GM12801 (cell line): Measurements from ENCODE around the gene SELENOF.

Source experiments
- TF ChIP-seq, protein P1 (sequence below): IDR thresholded peaks from one replicate; pipeline ENCODE4 v1.5.1; 2011; ENCODE audit warnings: control low read depth; ENCODE audit not compliant: insufficient read length; ENCODE audit errors: extremely low read depth

Gene SELENOF

DNA sequence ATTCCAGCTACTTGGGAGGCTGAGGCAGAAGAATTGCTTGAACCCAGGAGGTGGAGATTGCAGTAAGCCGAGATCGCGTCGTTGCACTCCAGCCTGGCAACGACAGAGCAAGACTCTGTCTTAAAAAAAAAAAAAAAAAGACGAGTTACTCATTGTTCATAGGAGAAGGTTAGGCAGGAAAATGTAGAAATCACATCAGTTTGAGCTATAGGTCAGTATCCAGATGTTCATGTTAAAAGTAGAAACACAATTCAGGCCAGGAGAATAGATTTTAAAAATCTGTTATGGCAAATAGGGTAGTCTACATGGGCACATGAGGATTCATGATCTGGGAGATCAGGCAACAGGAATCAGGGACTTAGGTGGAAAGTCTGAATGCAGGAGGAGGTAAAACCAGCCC, 57.7 kb downstream of the SELENOF start:
- TF ChIP-seq, protein P1, sequence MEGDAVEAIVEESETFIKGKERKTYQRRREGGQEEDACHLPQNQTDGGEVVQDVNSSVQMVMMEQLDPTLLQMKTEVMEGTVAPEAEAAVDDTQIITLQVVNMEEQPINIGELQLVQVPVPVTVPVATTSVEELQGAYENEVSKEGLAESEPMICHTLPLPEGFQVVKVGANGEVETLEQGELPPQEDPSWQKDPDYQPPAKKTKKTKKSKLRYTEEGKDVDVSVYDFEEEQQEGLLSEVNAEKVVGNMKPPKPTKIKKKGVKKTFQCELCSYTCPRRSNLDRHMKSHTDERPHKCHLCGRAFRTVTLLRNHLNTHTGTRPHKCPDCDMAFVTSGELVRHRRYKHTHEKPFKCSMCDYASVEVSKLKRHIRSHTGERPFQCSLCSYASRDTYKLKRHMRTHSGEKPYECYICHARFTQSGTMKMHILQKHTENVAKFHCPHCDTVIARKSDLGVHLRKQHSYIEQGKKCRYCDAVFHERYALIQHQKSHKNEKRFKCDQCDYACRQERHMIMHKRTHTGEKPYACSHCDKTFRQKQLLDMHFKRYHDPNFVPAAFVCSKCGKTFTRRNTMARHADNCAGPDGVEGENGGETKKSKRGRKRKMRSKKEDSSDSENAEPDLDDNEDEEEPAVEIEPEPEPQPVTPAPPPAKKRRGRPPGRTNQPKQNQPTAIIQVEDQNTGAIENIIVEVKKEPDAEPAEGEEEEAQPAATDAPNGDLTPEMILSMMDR = no peak

- TF ChIP-seq, protein P1 = no peak
These were observed 59.6 kb downstream of the SELENOF start for GRCh38 chr1:86854352-86854751.

- TF ChIP-seq, protein P1 = no peak
These were observed 61.0 kb downstream of the SELENOF start for GRCh38 chr1:86852782-86853408.

GRCh38 chr1:86852289-86852688, 61.6 kb downstream of the SELENOF start:
- TF ChIP-seq, protein P1 = no peak

DNA sequence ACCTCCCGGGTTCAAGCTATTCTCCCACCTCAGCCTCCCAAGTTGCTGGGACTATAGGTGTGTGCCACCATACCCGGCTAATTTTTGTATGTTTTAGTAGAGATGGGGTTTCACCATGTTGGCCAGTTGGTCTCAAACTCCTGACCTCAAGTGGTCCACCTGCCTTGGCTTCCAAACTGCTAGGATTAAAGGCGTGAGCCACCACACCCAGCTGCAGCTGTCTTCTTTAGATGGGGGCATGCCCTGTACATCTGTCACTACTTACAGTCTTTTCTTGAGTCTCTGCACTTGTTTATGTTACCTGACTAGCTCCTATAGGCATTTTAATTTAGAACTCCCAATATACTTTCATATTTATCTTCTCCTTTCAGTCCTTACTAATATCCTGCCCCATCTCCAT, 64.2 kb downstream of the SELENOF start:
- TF ChIP-seq, protein P1 = no peak

- TF ChIP-seq, protein P1 = no peak
These were observed 65.3 kb downstream of the SELENOF start for GRCh38 chr1:86848654-86849053.

DNA sequence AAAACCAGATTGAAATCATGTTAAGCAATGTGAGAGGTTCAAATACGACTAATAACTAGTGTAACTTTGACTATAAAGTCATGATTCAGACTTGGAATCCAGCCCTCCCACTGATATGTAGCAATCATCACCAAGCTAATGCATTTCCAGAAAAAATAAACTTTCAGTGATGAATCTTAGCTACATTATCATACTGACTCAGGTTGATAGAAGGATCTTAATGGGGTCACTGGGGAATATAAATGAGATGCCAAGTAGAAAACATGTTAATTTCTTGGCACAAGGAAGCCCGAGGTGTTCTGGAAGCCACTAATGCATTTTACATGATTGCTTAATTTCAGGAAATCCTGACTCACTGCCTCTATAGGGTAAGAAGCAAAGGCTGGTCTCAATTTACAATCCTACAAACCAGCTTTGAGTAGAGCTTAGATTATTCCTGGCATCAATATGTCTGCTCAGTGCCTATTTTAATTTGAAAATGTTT, 67.7 kb downstream of the SELENOF start:
- TF ChIP-seq, protein P1 = no peak
